ENCODE data around the gene SLC3A2. TPM values are rescaled to one million over a fixed set of nuclear protein-coding genes. Genes with fewer than 3 reads are reported as not detected.

Gene SLC3A2
- total RNA-seq, 1 experiment from 2014 or later = 290 TPM

DNA sequence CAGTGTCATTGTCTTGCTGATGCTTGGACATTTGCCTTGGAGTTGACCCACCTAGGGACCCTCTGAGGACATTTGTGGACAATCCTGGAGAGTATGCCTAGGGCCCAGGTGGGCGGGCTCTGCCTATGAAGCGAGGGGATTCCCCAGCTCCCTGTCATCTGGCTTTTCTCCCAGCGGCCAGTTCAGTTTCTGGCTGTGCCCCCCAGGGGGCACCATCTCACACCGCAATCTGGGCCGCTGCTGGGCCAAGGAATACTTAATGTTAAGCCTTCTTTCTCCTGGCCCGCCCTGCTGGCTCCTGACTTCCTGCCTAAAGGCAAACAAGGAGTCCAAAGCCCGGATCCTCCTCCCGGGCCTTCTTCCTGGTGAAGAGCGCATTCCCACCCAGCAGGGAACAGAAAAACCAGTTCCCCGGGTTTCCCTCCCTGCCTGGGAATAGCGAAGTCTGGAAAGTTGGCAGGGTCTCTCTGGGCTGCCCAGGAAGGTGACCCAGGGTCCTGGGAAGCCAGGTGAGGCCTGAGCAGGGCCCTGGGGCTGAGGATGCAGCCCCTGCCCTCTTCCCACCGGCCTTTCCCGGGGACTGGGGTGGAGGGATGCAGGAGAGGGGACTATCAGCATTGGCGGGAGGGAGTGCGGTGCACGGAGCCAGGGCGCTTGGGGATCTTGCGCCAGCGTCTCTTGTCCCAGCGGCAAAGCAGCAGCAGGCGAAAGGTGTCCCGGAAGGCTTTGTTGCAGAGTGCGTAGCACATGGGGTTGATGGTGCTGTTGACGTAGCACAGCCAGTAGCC, 28.6 kb downstream of the SLC3A2 start:
- Mint-ChIP-seq H3K4me3 (peak overlapping the region in 1 of 2 experiments; percentile 45; a peak in 3 of 5 replicates), H3K27me3 (ENCODE audit: low read depth) (peaks cover 13% of the 10 kb centered on the region), H3K4me1 (peaks cover 21 to 31% of the 10 kb centered on the region in 2 experiments), H3K9me3 (peaks cover 2 to 5% of the 10 kb centered on the region in 2 experiments; a peak in 2 of 5 replicates), H3K27ac (peak overlapping the region in 2 of 3 experiments; percentile 55 to 85; a peak in 2 of 7 replicates), H3K36me3 (ENCODE audit: insufficient read depth in 1 of 3, low read depth in 3 of 3) (peaks cover 0 to 6% (median 0%) of the 10 kb centered on the region in 3 experiments; a peak in 1 of 7 replicates)
- no peak overlapping the region for H2AK5ac ChIP-seq (ENCODE audit: insufficient read length, low read length)
- H4K5ac ChIP-seq (ENCODE audit: insufficient read length, low read depth, low read length) = peak overlapping the region; percentile 9
- H3K56ac ChIP-seq (ENCODE audit: insufficient read length, low read depth, low read length) = no peak overlapping the region
- H4K8ac ChIP-seq (replicated peaks; ENCODE audit: insufficient read length, low read depth, low read length) = peak overlapping the region; percentile 27
- no peaks in the 10 kb centered on the region; the same call in 1 of the 2 replicates for H3K27me3 ChIP-seq (ENCODE audit: insufficient read depth, low read length)
- no peak overlapping the region for H3T11ph ChIP-seq (ENCODE audit: low read length)
- no peaks in the 10 kb centered on the region for H3K9me3 ChIP-seq (ENCODE audit: control insufficient read depth, low read depth, low read length)
- no peak overlapping the region for H3K4ac ChIP-seq (ENCODE audit: low read depth, low read length)
- no peak overlapping the region for H2BK15ac ChIP-seq (ENCODE audit: low read depth, low read length)
- H2BK5ac ChIP-seq (ENCODE audit: insufficient read length, low read length) = no peak overlapping the region
- no peak overlapping the region for H2BK120ac ChIP-seq (ENCODE audit: low read depth, low read length, poor library complexity, severe bottlenecking)
- peak overlapping the region; percentile 36 for H3K4me2 ChIP-seq (ENCODE audit: insufficient read depth, insufficient read length, low read length)
- WGBS (ENCODE audit: extremely low coverage, insufficient read length, low lambda C conversion rate) = no CpG with 5 or more reads among the region's 24 CpGs
- H2BK12ac ChIP-seq (ENCODE audit: insufficient read length, low read depth, low read length) = peak overlapping the region; percentile 6
- no peaks in the 10 kb centered on the region for H3K79me2 ChIP-seq (ENCODE audit: insufficient read depth, low read length)
- H3K4me1 ChIP-seq (ENCODE audit: insufficient read depth, low read length) = peaks cover 3% of the 10 kb centered on the region; the same call in 1 of the 2 replicates
- H4K20me1 ChIP-seq (ENCODE audit: control insufficient read depth, insufficient read depth, insufficient read length) = no peaks in the 10 kb centered on the region
- no peak overlapping the region for H3K9ac ChIP-seq (ENCODE audit: extremely low read depth, insufficient read length, low read length)
- DNase-seq = peak; percentile 97
- no peaks in the 10 kb centered on the region for H3K23me2 ChIP-seq (ENCODE audit: insufficient read length, low read depth, low read length, poor library complexity, severe bottlenecking)
- TF ChIP-seq CTCF (conservative IDR thresholded peaks at IDR 0.05) = peak; percentile 79
- H2AFZ ChIP-seq (ENCODE audit: low read length) = no peak overlapping the region
- no peak overlapping the region for H3K27ac ChIP-seq (ENCODE audit: insufficient read length, low read depth, low read length)
- H3K14ac ChIP-seq (ENCODE audit: insufficient read depth, low read length) = peak overlapping the region; percentile 92
- no peak overlapping the region for H2BK20ac ChIP-seq (ENCODE audit: low read depth, low read length, poor library complexity, severe bottlenecking)
- no peak overlapping the region for H4K91ac ChIP-seq (ENCODE audit: insufficient read length, low read depth, low read length)
- no peaks in the 10 kb centered on the region for H3K79me1 ChIP-seq (ENCODE audit: insufficient read depth, low read depth, low read length, poor library complexity, severe bottlenecking)
- H3K18ac ChIP-seq (ENCODE audit: insufficient read length, low read depth, low read length) = peak overlapping the region; percentile 80
- no peak overlapping the region for H3K23ac ChIP-seq (ENCODE audit: insufficient read length, low read depth, low read length)

Measured in H9 (cell line).